NCI-H2171 (cell line): ENCODE data around the gene HEPACAM2.

Experiments used
- DNase-seq: peaks from one replicate; lab custom pipeline; 2025; lab: John Stamatoyannopoulos, UW

Gene HEPACAM2

GRCh38 chr7:93202594-93203250 lies 23.5 kb downstream of the HEPACAM2 start:
- DNase-seq, result no peak

GRCh38 chr7:93198472-93198871 lies 27.8 kb downstream of the HEPACAM2 start:
- DNase-seq, result no peak

GRCh38 chr7:93196336-93196735 lies 29.9 kb downstream of the HEPACAM2 start:
- no peak for DNase-seq

- DNase-seq, result no peak
These were observed 31.9 kb downstream of the HEPACAM2 start for GRCh38 chr7:93194386-93194785.

DNA sequence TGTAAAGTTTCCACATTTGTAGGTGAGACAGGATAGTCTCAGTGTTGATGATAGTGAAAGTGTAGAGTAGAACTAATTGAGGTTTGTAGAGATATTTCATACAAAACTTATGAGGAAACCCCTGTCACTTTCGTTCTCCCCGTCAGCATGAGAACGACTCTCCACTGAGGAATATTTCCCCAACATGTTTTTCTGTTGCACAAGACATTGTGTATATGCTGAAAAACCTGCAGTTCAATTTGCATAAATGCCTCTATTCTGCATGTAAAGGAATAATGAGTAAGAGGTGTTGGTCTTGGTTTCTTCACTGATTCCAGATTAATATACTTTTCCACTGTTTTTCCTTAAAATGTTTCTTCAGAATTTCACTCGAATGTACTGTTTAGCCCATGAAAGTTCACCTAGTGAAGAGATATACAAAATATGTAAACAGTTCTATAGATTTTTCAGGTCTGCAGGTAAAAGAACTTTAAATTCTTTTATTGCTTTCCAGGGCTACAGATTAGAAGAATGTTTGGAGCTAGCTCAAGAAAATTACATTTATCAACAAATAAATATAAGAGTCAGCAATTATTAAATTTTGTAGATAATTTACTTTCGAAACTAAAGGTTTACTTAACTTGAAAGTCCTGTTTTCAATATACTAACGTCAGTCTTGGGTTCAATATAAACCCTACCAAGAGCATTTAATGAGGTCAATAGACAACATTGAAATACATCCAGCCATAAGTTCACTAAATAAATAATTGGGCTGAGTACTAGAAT lies 37.2 kb downstream of the HEPACAM2 start:
- no peak for DNase-seq

DNA sequence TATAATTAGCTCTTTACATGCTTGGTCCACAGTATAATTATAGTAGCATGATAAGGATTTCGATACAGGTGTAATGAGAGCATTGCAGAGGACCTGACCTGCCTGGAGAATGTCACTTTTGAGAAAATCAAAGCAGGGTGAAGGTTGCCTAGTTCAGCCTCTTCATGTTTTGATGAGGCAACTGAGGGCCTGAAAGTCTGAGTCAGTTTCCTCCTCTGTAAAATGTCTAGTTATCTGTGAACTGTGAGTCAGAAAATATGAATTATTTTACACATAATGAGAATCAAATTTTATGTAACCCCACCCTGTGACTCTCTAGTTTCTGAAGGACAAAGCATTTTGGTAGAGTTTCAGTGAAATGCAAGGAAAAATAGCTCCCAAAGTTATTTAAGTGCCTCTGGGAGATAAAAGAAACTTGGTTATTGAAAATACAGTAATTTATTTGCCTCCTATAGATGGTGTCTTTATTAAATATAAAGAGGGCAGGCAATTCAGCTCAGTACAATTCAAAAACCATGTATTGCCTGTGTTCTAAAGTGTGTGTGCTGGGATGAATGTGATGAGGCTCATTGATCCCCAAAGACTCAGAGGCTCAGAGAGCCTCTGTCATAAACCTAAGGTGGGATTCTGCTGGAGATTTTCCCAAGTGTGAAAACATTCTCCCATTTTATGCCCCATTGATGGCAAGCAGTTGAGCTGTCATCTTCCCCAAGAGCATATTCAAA lies 40.8 kb downstream of the HEPACAM2 start:
- DNase-seq, result no peak

- DNase-seq, result no peak
These were observed 47.1 kb downstream of the HEPACAM2 start for GRCh38 chr7:93179173-93179572.

DNA sequence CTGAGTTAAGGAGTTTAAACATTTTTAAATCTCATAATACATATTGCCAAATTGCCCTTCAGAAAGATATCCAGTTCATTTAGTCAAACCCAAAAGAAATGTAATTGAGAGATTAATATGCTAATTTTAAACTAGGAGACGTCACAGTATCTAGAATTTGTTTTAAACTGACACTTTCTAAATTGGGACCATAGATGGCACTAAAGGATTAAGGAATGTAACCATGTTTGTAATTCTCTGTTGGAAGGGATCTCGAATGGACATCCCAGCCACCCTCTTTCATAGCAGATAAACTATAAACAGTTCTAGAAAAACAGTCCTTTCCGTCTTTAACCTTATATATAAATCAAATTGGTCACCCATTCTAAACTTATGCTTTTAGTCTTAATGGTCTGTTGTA lies 48.1 kb downstream of the HEPACAM2 start:
- peak; percentile 19 for DNase-seq

GRCh38 chr7:93176992-93177580 lies 49.2 kb downstream of the HEPACAM2 start:
- no peak for DNase-seq

DNA sequence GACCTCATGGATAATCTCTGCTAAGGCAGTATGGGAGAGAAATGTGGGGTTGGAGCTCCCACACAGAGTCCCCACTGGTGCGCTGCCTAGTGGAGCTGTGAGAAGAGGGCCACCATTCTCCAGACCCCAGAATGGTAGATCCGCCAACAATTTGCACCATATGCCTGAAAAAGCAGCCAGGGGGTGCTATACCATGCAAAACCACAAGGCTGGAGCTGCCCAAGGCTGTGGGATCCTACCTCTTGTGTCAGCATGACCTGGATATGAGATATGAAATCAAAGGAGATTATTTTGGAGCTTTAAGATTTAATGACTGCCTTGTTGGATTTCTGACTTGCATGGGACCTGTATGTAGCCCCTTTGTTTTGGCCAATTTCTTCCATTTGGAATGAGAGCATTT lies 51.0 kb downstream of the HEPACAM2 start:
- DNase-seq, result no peak

DNA sequence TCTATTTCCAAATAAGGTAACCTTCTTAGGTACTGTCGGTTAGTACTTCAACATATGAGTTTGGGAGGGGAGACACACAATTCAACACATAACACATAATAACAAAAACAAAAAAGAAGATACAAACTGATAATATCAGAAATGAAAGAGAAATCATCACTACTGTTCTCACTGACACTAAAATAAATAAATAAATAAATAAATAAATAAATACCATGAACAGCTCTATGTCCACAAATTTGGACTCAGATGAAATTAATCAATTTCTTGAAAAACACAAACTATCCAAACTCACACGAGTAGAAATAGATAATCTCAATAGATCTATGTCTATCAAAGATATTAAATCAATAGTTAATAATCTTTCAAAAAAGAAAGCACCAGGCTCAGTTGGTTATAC lies 53.6 kb downstream of the HEPACAM2 start:
- DNase-seq, result no peak

GRCh38 chr7:93171606-93172226 lies 54.6 kb downstream of the HEPACAM2 start:
- no peak for DNase-seq

DNA sequence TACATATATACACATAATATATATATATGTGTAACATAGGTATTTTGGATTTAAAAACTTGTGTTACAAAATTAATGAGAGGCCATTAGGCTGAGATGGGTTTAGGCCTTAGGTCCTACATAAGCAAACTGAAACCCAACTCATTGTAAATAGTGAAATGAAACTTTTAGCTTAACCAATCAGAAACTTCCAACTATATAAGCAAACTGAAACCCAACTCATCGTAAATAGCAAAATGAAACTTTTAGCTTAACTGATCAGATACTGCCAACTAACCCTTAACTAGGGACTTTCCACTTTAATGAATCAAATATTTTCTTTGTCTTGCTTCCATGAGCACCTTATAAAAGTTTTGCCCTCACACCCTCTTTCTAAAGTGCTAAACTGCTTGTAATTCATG lies 60.8 kb downstream of the HEPACAM2 start:
- no peak for DNase-seq

DNA sequence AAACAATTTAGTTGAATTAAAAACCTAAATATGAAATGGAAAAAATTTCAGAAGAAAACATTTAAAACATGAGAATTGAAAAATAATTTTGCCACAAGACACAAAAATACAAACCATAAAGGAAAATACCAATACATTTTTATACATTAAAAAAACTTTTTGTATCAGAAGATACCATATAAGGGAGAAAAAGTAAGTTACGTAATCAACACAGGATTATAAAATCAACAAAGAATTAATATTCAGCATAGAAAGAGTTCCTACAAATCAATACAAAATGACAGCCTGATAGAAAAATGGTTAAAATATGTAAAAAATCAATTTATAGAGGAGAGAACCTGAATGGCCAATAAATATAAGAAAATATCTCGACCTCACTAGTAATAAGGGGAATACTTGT lies 61.5 kb downstream of the HEPACAM2 start:
- no peak for DNase-seq

DNA sequence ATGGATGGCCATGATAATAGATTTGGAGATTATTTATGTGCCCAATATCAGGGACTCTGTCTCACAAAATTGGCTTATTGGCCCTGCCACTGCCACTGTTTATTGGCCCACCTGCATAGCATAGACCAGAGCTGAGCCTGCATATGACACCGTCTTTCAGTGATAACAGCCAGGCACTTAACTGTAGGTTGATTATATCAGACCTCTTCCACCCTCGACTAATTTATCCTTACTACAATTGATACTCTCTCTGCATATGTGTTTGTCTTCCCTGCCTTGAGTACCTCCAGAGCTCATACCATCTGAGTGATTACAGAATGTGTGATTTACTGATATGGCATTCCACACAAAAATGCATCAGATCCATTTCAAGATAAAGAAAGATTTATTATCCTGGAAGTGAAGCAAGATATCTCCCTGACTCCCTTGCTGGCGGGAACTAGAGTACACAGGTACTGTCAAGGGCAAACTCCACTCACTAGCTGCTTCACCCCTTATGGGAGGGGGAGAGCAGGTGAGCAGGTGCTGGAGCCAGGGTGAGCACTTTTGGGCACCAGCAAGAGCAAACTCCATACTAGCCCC lies 65.0 kb downstream of the HEPACAM2 start:
- no peak for DNase-seq

DNA sequence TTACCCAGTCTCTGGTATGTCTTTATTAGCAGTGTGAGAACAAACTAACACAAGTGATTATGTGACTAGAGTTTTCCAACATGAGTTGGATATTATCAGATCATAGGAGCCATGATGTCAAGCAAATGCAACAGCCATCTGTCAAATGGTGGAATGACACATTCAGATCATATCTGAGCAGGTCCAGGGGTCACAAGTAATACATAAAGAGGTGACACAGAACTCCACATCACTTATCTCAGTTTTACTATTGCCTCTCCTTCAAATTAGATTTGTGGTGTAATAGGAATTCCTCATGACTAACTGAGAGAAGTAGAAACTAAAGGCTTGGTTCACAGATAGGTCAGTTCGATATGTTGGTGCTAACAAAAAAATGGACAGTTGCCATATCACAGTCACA lies 65.9 kb downstream of the HEPACAM2 start:
- DNase-seq, result no peak

DNA sequence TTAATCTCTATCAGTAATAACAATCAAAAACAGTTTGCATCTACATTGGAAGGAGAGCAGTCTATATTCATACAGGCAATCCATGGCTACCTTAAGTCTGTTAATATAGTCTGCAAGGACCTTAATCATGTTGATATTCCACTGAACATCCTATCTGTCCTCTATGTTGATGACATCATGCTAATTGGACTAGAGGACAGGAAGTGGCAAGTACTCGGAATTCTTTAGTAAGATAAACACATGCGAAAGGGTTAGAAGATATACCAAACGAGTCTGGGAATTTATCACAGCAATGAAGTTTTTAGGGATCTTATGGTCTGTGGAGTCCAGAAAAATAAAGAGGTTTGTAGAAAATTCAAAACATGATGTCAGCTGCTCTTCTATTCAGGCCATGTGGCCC lies 66.8 kb downstream of the HEPACAM2 start:
- no peak for DNase-seq

DNA sequence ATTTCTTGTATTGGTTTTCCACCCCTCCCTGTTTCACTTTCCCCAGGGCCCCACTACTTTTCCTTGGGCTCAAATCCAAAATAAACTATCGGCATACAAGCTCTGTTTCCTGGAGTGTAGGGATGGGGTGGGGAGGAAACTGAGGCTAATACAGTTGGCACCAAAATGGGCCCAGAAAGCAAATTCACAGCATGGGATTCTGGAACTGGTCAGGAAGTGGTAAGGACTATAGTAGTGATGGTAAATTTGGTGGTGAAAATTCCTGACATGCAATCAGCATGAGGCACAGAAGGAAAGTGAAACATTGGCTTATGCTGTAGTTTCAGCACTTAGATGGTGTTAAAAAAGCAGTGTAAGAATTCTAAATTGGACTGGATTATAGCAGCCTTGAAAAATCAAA lies 69.4 kb downstream of the HEPACAM2 start:
- DNase-seq, result no peak

GRCh38 chr7:93150200-93150835 lies 76.0 kb downstream of the HEPACAM2 start:
- no peak for DNase-seq

DNA sequence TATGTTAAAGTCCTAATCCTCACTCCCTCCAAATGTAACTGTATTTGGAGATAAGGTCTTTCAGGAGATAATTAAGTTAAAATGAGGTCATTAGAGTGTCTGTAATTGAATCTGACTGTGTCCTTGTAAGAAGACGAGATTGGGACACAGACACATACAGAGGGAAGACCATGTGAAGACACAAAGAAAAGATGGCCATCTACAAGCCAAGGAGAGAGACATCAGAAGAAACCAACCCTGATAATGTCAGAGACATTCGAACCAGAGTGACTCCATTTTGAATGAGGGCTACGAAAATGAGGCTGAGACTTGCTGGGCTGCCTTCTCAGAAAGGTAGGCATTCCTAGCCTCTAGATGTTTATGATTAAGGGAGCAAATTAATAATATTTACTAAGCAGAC lies 77.5 kb downstream of the HEPACAM2 start:
- no peak for DNase-seq

- DNase-seq, result no peak
These were observed 78.1 kb downstream of the HEPACAM2 start, which contains the start of gene SAMD9L for GRCh38 chr7:93148144-93148543. SAMD9L (minus strand) TSS chr7:93148385; CDS start chr7:93135971, 12,414 bp downstream.
